ENCODE results near the gene DEFB128.
A peak's percentile ranks its signal among the peaks of the same experiment; 100 is the strongest.
"Not testable (repeated sequence)": the region's sequence is repeated elsewhere in the genome, so short reads cannot be mapped to it uniquely, and the experiment has no call there.

Gene DEFB128

GRCh38 chr20:189611-190010, at the start of gene DEFB128:
DEFB128 (minus strand) TSS chr20:189711; CDS start chr20:189623, 88 bp downstream.
- no peaks in the 10 kb centered on the region for H3K36me3 Mint-ChIP-seq
- no peaks in the 10 kb centered on the region for H3K4me1 Mint-ChIP-seq
- H3K4me3 Mint-ChIP-seq: no peak within 1 kb of the TSS
- peaks cover 4 to 10% of the 10 kb centered on the region in 2 donors for H3K9me3 Mint-ChIP-seq
- H3K27me3 Mint-ChIP-seq: peaks cover 43 to 54% of the 10 kb centered on the region in 2 donors
- no peak within 1 kb of the TSS for H3K27ac Mint-ChIP-seq
- ATAC-seq (replicated peaks) (no peak), DNase-seq (no peak)

GRCh38 chr20:237929-238328, 48.4 kb upstream of the DEFB128 start:
- Mint-ChIP-seq H3K9me3 (no peaks in the 10 kb centered on the region), H3K36me3 (no peaks in the 10 kb centered on the region)
- ATAC-seq (replicated peaks): peak; percentile 83 to 89

GRCh38 chr20:237489-237888, 48.0 kb upstream of the DEFB128 start:
- H3K36me3 Mint-ChIP-seq: no peaks in the 10 kb centered on the region
- H3K4me1 Mint-ChIP-seq: peaks cover 5 to 16% of the 10 kb centered on the region in 2 donors
- DNase-seq (peak; percentile 18), ATAC-seq (replicated peaks) (peak; percentile 93 to 95)
- peak overlapping the region; percentile 87 for H3K27ac Mint-ChIP-seq
- H3K4me3 Mint-ChIP-seq: peak overlapping the region; percentile 64 to 76
- H3K27me3 Mint-ChIP-seq: peaks cover 0 to 3% of the 10 kb centered on the region in 2 donors
- H3K9me3 Mint-ChIP-seq: no peaks in the 10 kb centered on the region

More at GRCh38 chr20:237929-238328, 48.4 kb upstream of the DEFB128 start:
- Mint-ChIP-seq H3K4me3 (peak overlapping the region; percentile 64 to 76), H3K4me1 (peaks cover 6 to 16% of the 10 kb centered on the region in 2 donors), H3K27ac (peak overlapping the region; percentile 87), H3K27me3 (peaks cover 0 to 3% of the 10 kb centered on the region in 2 donors)
- DNase-seq: no peak

- no peaks in the 10 kb centered on the region for H3K27me3 Mint-ChIP-seq
- peaks cover 5 to 16% of the 10 kb centered on the region in 2 donors for H3K4me1 Mint-ChIP-seq
- no peaks in the 10 kb centered on the region for H3K9me3 Mint-ChIP-seq
- H3K4me3 Mint-ChIP-seq: no peak overlapping the region
- DNase-seq: no peak
- no peak overlapping the region for H3K27ac Mint-ChIP-seq
- no peaks in the 10 kb centered on the region for H3K36me3 Mint-ChIP-seq
- no peak for ATAC-seq (replicated peaks)
Measured at GRCh38 chr20:235891-236290, 46.4 kb upstream of the DEFB128 start.

GRCh38 chr20:227439-228105, 38.1 kb upstream of the DEFB128 start:
- ATAC-seq (replicated peaks): peak; percentile 65 to 86
- Mint-ChIP-seq H3K27ac (peak overlapping the region; percentile 83), H3K27me3 (peaks cover 4 to 9% of the 10 kb centered on the region in 2 donors), H3K4me1 (peaks cover 18 to 23% of the 10 kb centered on the region in 2 donors), H3K4me3 (no peak overlapping the region), H3K36me3 (no peaks in the 10 kb centered on the region), H3K9me3 (peaks cover 0 to 3% of the 10 kb centered on the region in 2 donors)
- DNase-seq: no peak

- H3K27me3 Mint-ChIP-seq: peaks cover 6 to 10% of the 10 kb centered on the region in 2 donors
- no peaks in the 10 kb centered on the region for H3K36me3 Mint-ChIP-seq
- H3K27ac Mint-ChIP-seq: peak within 1 kb of the TSS; percentile 83
Measured at GRCh38 chr20:226958-227357, 37.4 kb upstream of the DEFB128 start, which contains the start of gene DEFB129. DEFB129 (plus strand) TSS chr20:227258; CDS start chr20:227289, 31 bp downstream.

GRCh38 chr20:225879-226278, 36.4 kb upstream of the DEFB128 start:
- not testable (repeated sequence) for H3K9me3 Mint-ChIP-seq; H3K36me3 Mint-ChIP-seq; DNase-seq; ATAC-seq (replicated peaks); H3K27ac Mint-ChIP-seq; H3K4me3 Mint-ChIP-seq
- H3K4me1 Mint-ChIP-seq: peaks cover 18 to 23% of the 10 kb centered on the region in 2 donors
- H3K27me3 Mint-ChIP-seq: peaks cover 8 to 13% of the 10 kb centered on the region in 2 donors

More at GRCh38 chr20:226958-227357, 37.4 kb upstream of the DEFB128 start, which contains the start of gene DEFB129:
- DNase-seq (no peak), ATAC-seq (replicated peaks) (no peak)
- H3K4me1 Mint-ChIP-seq: peaks cover 18 to 23% of the 10 kb centered on the region in 2 donors
- H3K4me3 Mint-ChIP-seq: no peak within 1 kb of the TSS
- H3K9me3 Mint-ChIP-seq: peaks cover 0 to 3% of the 10 kb centered on the region in 2 donors

GRCh38 chr20:221258-221830, 31.8 kb upstream of the DEFB128 start:
- DNase-seq: no peak
- Mint-ChIP-seq H3K36me3 (no peaks in the 10 kb centered on the region), H3K4me3 (no peak overlapping the region), H3K9me3 (peaks cover 0 to 3% of the 10 kb centered on the region in 2 donors), H3K27me3 (peaks cover 34 to 41% of the 10 kb centered on the region in 2 donors), H3K27ac (no peak overlapping the region), H3K4me1 (peaks cover 0 to under 1% of the 10 kb centered on the region in 2 donors)
- ATAC-seq (replicated peaks): no peak

- DNase-seq (no peak), ATAC-seq (replicated peaks) (peak in 1 of 2 donors; percentile 33)
- no peaks in the 10 kb centered on the region for H3K36me3 Mint-ChIP-seq
- H3K4me1 Mint-ChIP-seq: no peaks in the 10 kb centered on the region
- no peak overlapping the region for H3K27ac Mint-ChIP-seq
- peaks cover 34 to 41% of the 10 kb centered on the region in 2 donors for H3K27me3 Mint-ChIP-seq
- no peaks in the 10 kb centered on the region for H3K9me3 Mint-ChIP-seq
- H3K4me3 Mint-ChIP-seq: no peak overlapping the region
Measured at GRCh38 chr20:219290-220115, 30.0 kb upstream of the DEFB128 start.

GRCh38 chr20:217266-217665, 27.8 kb upstream of the DEFB128 start:
- no peak overlapping the region for H3K4me3 Mint-ChIP-seq
- H3K27me3 Mint-ChIP-seq: peaks cover 31 to 50% of the 10 kb centered on the region in 2 donors
- no peaks in the 10 kb centered on the region for H3K9me3 Mint-ChIP-seq
- ATAC-seq (replicated peaks) (no peak), DNase-seq (no peak)
- H3K27ac Mint-ChIP-seq: no peak overlapping the region
- H3K4me1 Mint-ChIP-seq: no peaks in the 10 kb centered on the region
- no peaks in the 10 kb centered on the region for H3K36me3 Mint-ChIP-seq

GRCh38 chr20:215796-216195, 26.3 kb upstream of the DEFB128 start:
- Mint-ChIP-seq H3K4me1 (no peaks in the 10 kb centered on the region), H3K9me3 (no peaks in the 10 kb centered on the region), H3K27me3 (peaks cover 27 to 47% of the 10 kb centered on the region in 2 donors), H3K4me3 (no peak overlapping the region), H3K27ac (no peak overlapping the region), H3K36me3 (no peaks in the 10 kb centered on the region)
- ATAC-seq (replicated peaks) (no peak), DNase-seq (no peak)

GRCh38 chr20:214383-214782, 24.9 kb upstream of the DEFB128 start:
- Mint-ChIP-seq H3K9me3 (no peaks in the 10 kb centered on the region), H3K27ac (no peak overlapping the region)

GRCh38 chr20:210809-211502, 21.4 kb upstream of the DEFB128 start:
- H3K36me3 Mint-ChIP-seq: no peaks in the 10 kb centered on the region
- H3K4me3 Mint-ChIP-seq: no peak overlapping the region
- DNase-seq (no peak), ATAC-seq (replicated peaks) (no peak)
- no peak overlapping the region for H3K27ac Mint-ChIP-seq
- H3K4me1 Mint-ChIP-seq: peaks cover 0 to 2% of the 10 kb centered on the region in 2 donors
- H3K9me3 Mint-ChIP-seq: no peaks in the 10 kb centered on the region
- peaks cover 7 to 15% of the 10 kb centered on the region in 2 donors for H3K27me3 Mint-ChIP-seq

More at GRCh38 chr20:214383-214782, 24.9 kb upstream of the DEFB128 start:
- ATAC-seq (replicated peaks) (no peak), DNase-seq (no peak)
- Mint-ChIP-seq H3K27me3 (peaks cover 13 to 33% of the 10 kb centered on the region in 2 donors), H3K36me3 (no peaks in the 10 kb centered on the region), H3K4me3 (no peak overlapping the region), H3K4me1 (no peaks in the 10 kb centered on the region)
